Right renal cortex interstitium (tissue), 3 donors: Measurements from ENCODE around the gene NECTIN1. TPM values are rescaled to one million over a fixed set of nuclear protein-coding genes. Genes with fewer than 3 reads are reported as not detected.
"Not testable (repeated sequence)": the region's sequence is repeated elsewhere in the genome, so short reads cannot be mapped to it uniquely, and the experiment has no call there.

Experiments used
- DNase-seq, 3 donors: peaks; one replicate each; pipeline ENCODE4 v3.0.0-alpha.2; 2013; ENCODE audit warnings: low read depth in 3 of 3, low spot score in 2 of 3
- polyA plus RNA-seq, 3 donors: library from polyadenylated mRNA; unstranded; fragments of 120-200 nt; gene quantifications; one replicate each; pipeline ENCODE4 v1.2.1, GENCODE V29; 2013; ENCODE audit not compliant: insufficient read length in 3 of 3

NECTIN1 gene
- polyA plus RNA-seq, 3 donors, result 36.4 to 42.4 (median 36.6) TPM

- DNase-seq, result not testable (repeated sequence)
These were observed 133.1 kb downstream of the NECTIN1 start for GRCh38 chr11:119595941-119596340.

GRCh38 chr11:119594639-119595249, 134.3 kb downstream of the NECTIN1 start:
- DNase-seq, result no peak

GRCh38 chr11:119593346-119593745, 135.7 kb downstream of the NECTIN1 start:
- no peak for DNase-seq

GRCh38 chr11:119592642-119593041, 136.4 kb downstream of the NECTIN1 start:
- DNase-seq, result no peak

- no peak for DNase-seq
These were observed 137.1 kb downstream of the NECTIN1 start for GRCh38 chr11:119591836-119592310.

- DNase-seq, result no peak
These were observed 138.2 kb downstream of the NECTIN1 start for GRCh38 chr11:119590651-119591351.

- no peak for DNase-seq
These were observed 140.0 kb downstream of the NECTIN1 start for GRCh38 chr11:119589001-119589400.
